HG03025 (cell line): ENCODE measurements around the gene TPSAB1.
"Not testable (repeated sequence)": the region's sequence is repeated elsewhere in the genome, so short reads cannot be mapped to it uniquely, and the experiment has no call there.

Experiments
- ATAC-seq: cut with Tn5 transposase; IDR thresholded peaks from one replicate; pipeline ENCODE4 v1.9.1; 2021; ENCODE audit warnings: mild to moderate bottlenecking, moderate library complexity; ENCODE audit not compliant: unreplicated experiment, low FRiP score

TPSAB1 gene

GRCh38 chr16:1243907-1244850 is 3.7 kb downstream of the TPSAB1 start:
- not testable (repeated sequence) for ATAC-seq

GRCh38 chr16:1244881-1245280 is 4.4 kb downstream of the TPSAB1 start:
- no peak for ATAC-seq

GRCh38 chr16:1245452-1246020 is 5.0 kb downstream of the TPSAB1 start:
- no peak for ATAC-seq

- not testable (repeated sequence) for ATAC-seq
Observed at GRCh38 chr16:1247903-1248537, 7.5 kb downstream of the TPSAB1 start.

- ATAC-seq = not testable (repeated sequence)
Observed at GRCh38 chr16:1249031-1249755, 8.7 kb downstream of the TPSAB1 start.

GRCh38 chr16:1253701-1254364 is 13.3 kb downstream of the TPSAB1 start:
- not testable (repeated sequence) for ATAC-seq

- ATAC-seq = not testable (repeated sequence)
Observed at GRCh38 chr16:1254821-1255220, 14.3 kb downstream of the TPSAB1 start.

GRCh38 chr16:1255276-1256122 is 15.0 kb downstream of the TPSAB1 start, which contains the start of gene TPSD1:
Gene TPSD1 (plus strand): TSS chr16:1256069. CDS start chr16:1256281, 212 bp downstream.
- not testable (repeated sequence) for ATAC-seq

- not testable (repeated sequence) for ATAC-seq
Observed at GRCh38 chr16:1256296-1256873, 15.9 kb downstream of the TPSAB1 start.

GRCh38 chr16:1256874-1257322 is 16.4 kb downstream of the TPSAB1 start:
- no peak for ATAC-seq

GRCh38 chr16:1257561-1258224 is 17.2 kb downstream of the TPSAB1 start:
- ATAC-seq = no peak

- ATAC-seq = no peak
Observed at GRCh38 chr16:1258225-1258600, 17.7 kb downstream of the TPSAB1 start.

GRCh38 chr16:1258906-1259759 is 18.6 kb downstream of the TPSAB1 start:
- ATAC-seq = no peak

GRCh38 chr16:1259760-1260068 is 19.2 kb downstream of the TPSAB1 start:
- ATAC-seq = no peak

- ATAC-seq = no peak
Observed at GRCh38 chr16:1260101-1260680, 19.7 kb downstream of the TPSAB1 start.

GRCh38 chr16:1261131-1261892 is 20.8 kb downstream of the TPSAB1 start:
- no peak for ATAC-seq
